HCT116 (cell line): Measurements from ENCODE around the gene ADNP2.

Experiments used
- CTCF ChIP-seq, 3 experiments: fragments of 200-600 bp in 1 of 3; sonication (generic) in 1 of 3; IDR thresholded peaks in 2 of 3; conservative IDR thresholded peaks in 1 of 3; 2 replicates each; pipeline ENCODE4 v1.5.1; 2012 to 2017; ENCODE audit warnings: low read depth in 2 of 3, low read length in 2 of 3, antibody characterized with exemption in 1 of 3, borderline replicate concordance in 1 of 3, control low read depth in 1 of 3, mild to moderate bottlenecking in 1 of 3, mixed read lengths in 1 of 3, mixed run types in 1 of 3, moderate library complexity in 1 of 3; ENCODE audit not compliant: insufficient read depth in 1 of 3
- EZH2 ChIP-seq: fragments of 200-600 bp; sonication (generic); IDR thresholded peaks from 2 replicates; pipeline ENCODE4 v1.6.1; 2017; ENCODE audit warnings: antibody characterized with exemption, mixed run types
- EZH2phosphoT487 ChIP-seq: fragments of 200-600 bp; IDR thresholded peaks from 2 replicates; pipeline ENCODE4 v1.6.1; 2018; ENCODE audit warnings: antibody characterized with exemption, borderline replicate concordance
- JUND ChIP-seq: IDR thresholded peaks from 2 replicates; pipeline ENCODE4 v1.6.1; 2012
- MAX ChIP-seq: IDR thresholded peaks from 2 replicates; pipeline ENCODE4 v1.6.1; 2012
- POLR2A ChIP-seq: IDR thresholded peaks from 2 replicates; pipeline ENCODE4 v1.7.0; 2011; ENCODE audit warnings: borderline replicate concordance; ENCODE audit not compliant: insufficient read depth, insufficient read length; ENCODE audit errors: extremely low read depth
- POLR2AphosphoS5 ChIP-seq: IDR thresholded peaks from 2 replicates; pipeline ENCODE4 v1.6.1; 2011; ENCODE audit warnings: mild to moderate bottlenecking, low read depth, low read length, moderate library complexity
- RAD21 ChIP-seq: IDR thresholded peaks from 2 replicates; pipeline ENCODE4 v1.6.1; 2012; ENCODE audit warnings: low read depth, mild to moderate bottlenecking
- REST ChIP-seq: IDR thresholded peaks from 2 replicates; pipeline ENCODE4 v1.6.1; 2012; ENCODE audit warnings: low read depth
- SP1 ChIP-seq: IDR thresholded peaks from 2 replicates; pipeline ENCODE4 v1.6.1; 2012; ENCODE audit warnings: low read depth
- YY1 ChIP-seq: IDR thresholded peaks from 2 replicates; pipeline ENCODE4 v1.6.1; 2011; ENCODE audit warnings: low read length, low read depth, moderate library complexity, mild to moderate bottlenecking; ENCODE audit not compliant: insufficient replicate concordance; ENCODE audit errors: extremely low read depth

GRCh38 chr18:80135136-80135535 lies 26.1 kb downstream of the ADNP2 start:
- TF ChIP-seq MAX (no peak), POLR2A (no peak), CTCF (IDR thresholded peaks at IDR 0.05 in 2 of 3, conservative IDR thresholded peaks at IDR 0.05 in 1 of 3; ENCODE audit: borderline replicate concordance in 1 of 3, insufficient read depth in 1 of 3, low read depth in 2 of 3, low read length in 2 of 3) (no peak), POLR2AphosphoS5 (no peak), SP1 (no peak), JUND (no peak), RAD21 (no peak), EZH2 (no peak), EZH2phosphoT487 (no peak), REST (no peak), YY1 (no peak)
